Heart left ventricle (tissue), 13 donors: Measurements from ENCODE around the gene RPS23.
"Not testable (repeated sequence)": the region's sequence is repeated elsewhere in the genome, so short reads cannot be mapped to it uniquely, and the experiment has no call there.

Source experiments
- POLR2A ChIP-seq, 2 donors: fragments of 450-650 bp; IDR thresholded peaks; one replicate each; pipeline ENCODE4 v1.6.1; 2017; ENCODE audit warnings: antibody characterized with exemption in 2 of 2, mild to moderate bottlenecking in 2 of 2, moderate library complexity in 2 of 2
- TF ChIP-seq, protein P1 (sequence below), 12 donors: fragments of 200-600 bp; sonication (generic) in 4 of 12; IDR thresholded peaks; one replicate each; pipeline versions ENCODE4 v1.5.0 to v1.8.0; 2018 to 2022; ENCODE audit warnings: antibody characterized with exemption in 12 of 12, mild to moderate bottlenecking in 5 of 12
- donor health status: ischemic (EF 13 %, LVEDD 7.1; RV severe dilation, severe dysfunction).
- donor health status: DM: no; HTN: yes; CAD: no.
- donor health status: DM: no; HTN: no; CAD: no.
- donor health status: ischemic (EF 25% LVEDD 6.9; RV normal size, moderate dysfunction).
- donor health status: ischemic (EF 25% LVEDD 5.7; RV mildly dilated, moderate dysfunction).
- donor health status: ischemic (EF 35%, LVEDD 5.7; RV mildly dilated, moderate dysfunction).
- donor health status: nonischemic (EF 11% LVEDD 7.7; RV severe dilation, severe dysfunction).
- donor health status: DM: yes; HTN: yes; CAD: no.
- donor health status: PGD.
- donor health status: ischemic (EF 29% LVEDD 5.4; RV normal size, mild dysfunction).
- donor health status: nonischemic (EF 23%, LVEDD 6.1; RV moderate dilation, normal function).

DNA sequence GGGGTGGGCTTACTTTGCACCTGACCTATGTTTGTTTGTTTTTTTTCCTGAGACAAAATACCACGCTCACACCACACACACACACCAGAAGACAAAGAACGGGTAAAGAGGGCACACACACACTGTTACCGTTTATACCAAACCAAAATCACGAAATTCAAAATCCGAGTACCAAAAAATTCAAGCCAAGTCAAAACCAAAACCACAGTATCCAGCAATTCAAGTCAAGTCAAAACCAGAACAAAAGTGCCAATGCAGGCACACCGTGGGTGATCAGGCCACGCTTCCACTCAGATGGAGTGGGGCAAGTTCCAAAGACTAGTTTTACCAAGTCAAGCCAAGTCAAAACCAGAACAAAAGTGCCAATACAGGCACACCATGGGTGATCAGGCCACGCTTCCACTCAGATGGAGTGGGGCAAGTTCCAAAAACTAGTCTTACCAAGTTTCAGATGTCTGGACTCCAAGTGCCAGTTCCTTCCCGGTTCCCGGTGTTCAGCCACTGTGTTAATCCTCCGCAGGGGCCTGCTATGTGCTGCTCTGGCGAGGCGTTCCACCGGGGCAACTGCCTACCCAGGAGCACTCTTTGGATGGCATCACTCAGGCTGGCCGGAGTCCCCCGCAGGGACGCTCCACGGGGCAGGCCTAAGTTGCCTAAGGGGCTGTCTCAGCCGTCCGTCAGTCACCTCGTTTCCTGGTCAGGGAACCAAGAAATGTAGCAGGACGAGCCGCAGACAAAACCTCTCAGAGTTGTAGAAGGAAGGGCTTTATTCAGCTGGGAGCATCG lies 5.4 kb downstream of the RPS23 start:
- TF ChIP-seq, protein P1, sequence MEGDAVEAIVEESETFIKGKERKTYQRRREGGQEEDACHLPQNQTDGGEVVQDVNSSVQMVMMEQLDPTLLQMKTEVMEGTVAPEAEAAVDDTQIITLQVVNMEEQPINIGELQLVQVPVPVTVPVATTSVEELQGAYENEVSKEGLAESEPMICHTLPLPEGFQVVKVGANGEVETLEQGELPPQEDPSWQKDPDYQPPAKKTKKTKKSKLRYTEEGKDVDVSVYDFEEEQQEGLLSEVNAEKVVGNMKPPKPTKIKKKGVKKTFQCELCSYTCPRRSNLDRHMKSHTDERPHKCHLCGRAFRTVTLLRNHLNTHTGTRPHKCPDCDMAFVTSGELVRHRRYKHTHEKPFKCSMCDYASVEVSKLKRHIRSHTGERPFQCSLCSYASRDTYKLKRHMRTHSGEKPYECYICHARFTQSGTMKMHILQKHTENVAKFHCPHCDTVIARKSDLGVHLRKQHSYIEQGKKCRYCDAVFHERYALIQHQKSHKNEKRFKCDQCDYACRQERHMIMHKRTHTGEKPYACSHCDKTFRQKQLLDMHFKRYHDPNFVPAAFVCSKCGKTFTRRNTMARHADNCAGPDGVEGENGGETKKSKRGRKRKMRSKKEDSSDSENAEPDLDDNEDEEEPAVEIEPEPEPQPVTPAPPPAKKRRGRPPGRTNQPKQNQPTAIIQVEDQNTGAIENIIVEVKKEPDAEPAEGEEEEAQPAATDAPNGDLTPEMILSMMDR (IDR thresholded peaks at IDR 0.05): not testable (repeated sequence)
- TF ChIP-seq POLR2A (IDR thresholded peaks at IDR 0.05): not testable (repeated sequence)
